PC-3 (cell line): ENCODE data around the gene TENT5C.

Experiments used
- CTCF ChIP-seq: fragments of 300-600 bp; sonication (generic); conservative IDR thresholded peaks from 2 replicates; pipeline ENCODE4 v1.5.1; 2017; ENCODE audit warnings: antibody characterized with exemption, low read depth, mild to moderate bottlenecking, low read length
- EZH2 ChIP-seq: fragments of 300-600 bp; sonication (generic); IDR thresholded peaks from one replicate; pipeline ENCODE4 v1.6.1; 2017; ENCODE audit warnings: antibody characterized with exemption, mild to moderate bottlenecking, low read length; ENCODE audit not compliant: unreplicated experiment
- EZH2phosphoT487 ChIP-seq: fragments of 300-600 bp; sonication (generic); IDR thresholded peaks from 2 replicates; pipeline ENCODE4 v1.6.1; 2018; ENCODE audit warnings: mild to moderate bottlenecking, antibody characterized with exemption, low read length, borderline replicate concordance

GRCh38 chr1:117628343-117628742 is 22.5 kb downstream of the TENT5C start:
- TF ChIP-seq EZH2phosphoT487 (no peak), CTCF (no peak), EZH2 (no peak)
